ENCODE data around the gene CARD19.

DNA sequence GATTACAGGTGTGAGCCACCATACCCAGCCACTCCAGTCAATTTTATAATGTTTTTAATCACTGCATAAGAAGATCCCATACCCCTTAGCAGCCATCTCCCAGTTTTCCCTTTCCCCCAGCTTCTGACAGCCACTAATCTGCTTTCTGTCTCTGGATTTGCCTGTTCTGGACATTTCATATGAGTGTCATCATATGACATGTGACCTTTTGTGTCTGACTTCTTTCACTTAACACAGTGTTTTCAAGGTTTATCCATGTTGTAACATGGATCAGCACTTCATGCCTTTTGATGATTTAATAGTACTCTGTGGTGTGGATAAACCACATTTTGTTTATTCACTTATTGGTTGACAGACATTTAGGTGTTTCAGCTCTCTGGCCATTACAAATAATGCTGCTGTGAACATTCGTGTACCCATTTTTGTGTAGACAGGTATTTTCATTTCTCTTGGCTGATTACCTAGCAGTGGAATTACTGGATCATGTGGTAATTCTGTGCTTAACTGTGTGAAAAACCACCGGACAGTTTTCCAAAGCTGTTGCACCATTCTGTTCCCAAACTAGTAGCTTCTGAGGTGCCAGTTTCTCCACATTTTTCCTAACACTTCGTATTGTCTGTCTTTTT, 28.9 kb upstream of the CARD19 start:
- TF ChIP-seq, protein P1, sequence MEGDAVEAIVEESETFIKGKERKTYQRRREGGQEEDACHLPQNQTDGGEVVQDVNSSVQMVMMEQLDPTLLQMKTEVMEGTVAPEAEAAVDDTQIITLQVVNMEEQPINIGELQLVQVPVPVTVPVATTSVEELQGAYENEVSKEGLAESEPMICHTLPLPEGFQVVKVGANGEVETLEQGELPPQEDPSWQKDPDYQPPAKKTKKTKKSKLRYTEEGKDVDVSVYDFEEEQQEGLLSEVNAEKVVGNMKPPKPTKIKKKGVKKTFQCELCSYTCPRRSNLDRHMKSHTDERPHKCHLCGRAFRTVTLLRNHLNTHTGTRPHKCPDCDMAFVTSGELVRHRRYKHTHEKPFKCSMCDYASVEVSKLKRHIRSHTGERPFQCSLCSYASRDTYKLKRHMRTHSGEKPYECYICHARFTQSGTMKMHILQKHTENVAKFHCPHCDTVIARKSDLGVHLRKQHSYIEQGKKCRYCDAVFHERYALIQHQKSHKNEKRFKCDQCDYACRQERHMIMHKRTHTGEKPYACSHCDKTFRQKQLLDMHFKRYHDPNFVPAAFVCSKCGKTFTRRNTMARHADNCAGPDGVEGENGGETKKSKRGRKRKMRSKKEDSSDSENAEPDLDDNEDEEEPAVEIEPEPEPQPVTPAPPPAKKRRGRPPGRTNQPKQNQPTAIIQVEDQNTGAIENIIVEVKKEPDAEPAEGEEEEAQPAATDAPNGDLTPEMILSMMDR (IDR thresholded peaks at IDR 0.05): no peak
- TF ChIP-seq POLR2A (IDR thresholded peaks at IDR 0.05): no peak
